Activated T-cell treated with anti-CD3 and anti-CD28 coated beads, Interleukin-2, amount 50 U/mL, for 24 hours (primary cell): ENCODE measurements around the gene MBD1.
"Not testable (repeated sequence)": the region's sequence is repeated elsewhere in the genome, so short reads cannot be mapped to it uniquely, and the experiment has no call there.

ENCODE experiments used
- DNase-seq: peaks from one replicate; pipeline ENCODE4 v3.0.0-alpha.2; 2020
- H3K27ac Mint-ChIP-seq: 2 replicates; pipeline ENCODE4 v1.8.0; 2020; ENCODE audit warnings: mild to moderate bottlenecking, mixed read lengths
- H3K27me3 Mint-ChIP-seq: 2 replicates; pipeline ENCODE4 v1.8.0; 2020; ENCODE audit warnings: mixed read lengths
- H3K36me3 Mint-ChIP-seq: 2 replicates; pipeline ENCODE4 v1.8.0; 2020; ENCODE audit warnings: low read depth, mixed read lengths
- H3K4me1 Mint-ChIP-seq: 2 replicates; pipeline ENCODE4 v1.8.0; 2020; ENCODE audit warnings: low read depth, mixed read lengths
- H3K4me3 Mint-ChIP-seq: 2 replicates; pipeline ENCODE4 v1.8.0; 2020; ENCODE audit warnings: mild to moderate bottlenecking, moderate library complexity, mixed read lengths
- H3K9me3 Mint-ChIP-seq: 2 replicates; pipeline ENCODE4 v1.8.0; 2020; ENCODE audit warnings: mixed read lengths

The MBD1 gene

GRCh38 chr18:50306944-50307343 lies 25.6 kb upstream of the MBD1 start:
- peaks cover 23% of the 10 kb centered on the region for H3K27me3 Mint-ChIP-seq
- H3K9me3 Mint-ChIP-seq, result peaks cover 4% of the 10 kb centered on the region
- H3K4me3 Mint-ChIP-seq, result peak overlapping the region; percentile 83
- no peak overlapping the region for H3K27ac Mint-ChIP-seq
- H3K36me3 Mint-ChIP-seq, result no peaks in the 10 kb centered on the region
- peaks cover 20% of the 10 kb centered on the region for H3K4me1 Mint-ChIP-seq
- no peak for DNase-seq

GRCh38 chr18:50301074-50301473 lies 19.8 kb upstream of the MBD1 start:
- Mint-ChIP-seq H3K4me3 (no peak overlapping the region), H3K4me1 (peaks cover 5% of the 10 kb centered on the region), H3K9me3 (peaks cover 4% of the 10 kb centered on the region), H3K27me3 (peaks cover 46% of the 10 kb centered on the region), H3K36me3 (no peaks in the 10 kb centered on the region), H3K27ac (no peak overlapping the region)
- DNase-seq, result no peak

GRCh38 chr18:50299626-50300388 lies 18.5 kb upstream of the MBD1 start:
- H3K27me3 Mint-ChIP-seq, result peaks cover 42% of the 10 kb centered on the region
- peaks cover 5% of the 10 kb centered on the region for H3K4me1 Mint-ChIP-seq
- H3K9me3 Mint-ChIP-seq, result no peaks in the 10 kb centered on the region
- no peaks in the 10 kb centered on the region for H3K36me3 Mint-ChIP-seq
- no peak for DNase-seq
- no peak overlapping the region for H3K4me3 Mint-ChIP-seq
- no peak overlapping the region for H3K27ac Mint-ChIP-seq

GRCh38 chr18:50298443-50299284 lies 17.3 kb upstream of the MBD1 start:
- Mint-ChIP-seq H3K27me3 (peaks cover 36% of the 10 kb centered on the region), H3K4me1 (peaks cover 5% of the 10 kb centered on the region), H3K36me3 (no peaks in the 10 kb centered on the region), H3K27ac (no peak overlapping the region), H3K4me3 (peak overlapping the region; percentile 73), H3K9me3 (no peaks in the 10 kb centered on the region)
- peak; percentile 29 for DNase-seq

- H3K4me3 Mint-ChIP-seq, result peak overlapping the region; percentile 73
- H3K9me3 Mint-ChIP-seq, result no peaks in the 10 kb centered on the region
- peaks cover 5% of the 10 kb centered on the region for H3K4me1 Mint-ChIP-seq
- peaks cover 29% of the 10 kb centered on the region for H3K27me3 Mint-ChIP-seq
- no peaks in the 10 kb centered on the region for H3K36me3 Mint-ChIP-seq
- peak; percentile 77 for DNase-seq
- H3K27ac Mint-ChIP-seq, result no peak overlapping the region
Measured at GRCh38 chr18:50297621-50298442, 16.5 kb upstream of the MBD1 start.

- Mint-ChIP-seq H3K4me3 (no peak overlapping the region), H3K27me3 (peaks cover 2% of the 10 kb centered on the region), H3K4me1 (peaks cover 10% of the 10 kb centered on the region), H3K27ac (no peak overlapping the region), H3K9me3 (no peaks in the 10 kb centered on the region), H3K36me3 (peaks cover under 1% of the 10 kb centered on the region)
- no peak for DNase-seq
Measured at GRCh38 chr18:50293039-50293438, 11.7 kb upstream of the MBD1 start.

- H3K36me3 Mint-ChIP-seq, result peaks cover 37% of the 10 kb centered on the region
- no peaks in the 10 kb centered on the region for H3K27me3 Mint-ChIP-seq
- DNase-seq, result no peak
- peak overlapping the region; percentile 53 for H3K4me3 Mint-ChIP-seq
- peaks cover 25% of the 10 kb centered on the region for H3K4me1 Mint-ChIP-seq
- H3K9me3 Mint-ChIP-seq, result no peaks in the 10 kb centered on the region
- H3K27ac Mint-ChIP-seq, result peak overlapping the region; percentile 69
Measured at GRCh38 chr18:50289108-50289443, 7.8 kb upstream of the MBD1 start.

GRCh38 chr18:50288348-50289107 lies 7.2 kb upstream of the MBD1 start:
- not testable (repeated sequence) for H3K27me3 Mint-ChIP-seq, DNase-seq, H3K9me3 Mint-ChIP-seq
- Mint-ChIP-seq H3K27ac (peak overlapping the region; percentile 97), H3K4me3 (peak overlapping the region; percentile 97), H3K4me1 (peaks cover 31% of the 10 kb centered on the region), H3K36me3 (peaks cover 42% of the 10 kb centered on the region)

- Mint-ChIP-seq H3K27ac (peak within 1 kb of the TSS; percentile 97), H3K9me3 (no peaks in the 10 kb centered on the region), H3K36me3 (peaks cover 50% of the 10 kb centered on the region), H3K27me3 (no peaks in the 10 kb centered on the region), H3K4me3 (peak within 1 kb of the TSS; percentile 97), H3K4me1 (peaks cover 35% of the 10 kb centered on the region)
- peak; percentile 96 for DNase-seq
Measured at GRCh38 chr18:50287441-50288347, 6.4 kb upstream of the MBD1 start, which contains the start of gene CXXC1. TSS of gene CXXC1 (minus strand) at chr18:50287692. CDS start at chr18:50287589, 103 bp downstream.

GRCh38 chr18:50287028-50287440 lies 5.7 kb upstream of the MBD1 start:
- H3K36me3 Mint-ChIP-seq, result peaks cover 57% of the 10 kb centered on the region

GRCh38 chr18:50286391-50287027 lies 5.2 kb upstream of the MBD1 start:
- Mint-ChIP-seq H3K4me1 (peaks cover 42% of the 10 kb centered on the region), H3K36me3 (peaks cover 62% of the 10 kb centered on the region), H3K27ac (peak overlapping the region; percentile 97), H3K27me3 (no peaks in the 10 kb centered on the region), H3K9me3 (no peaks in the 10 kb centered on the region), H3K4me3 (peak overlapping the region; percentile 97)
- no peak for DNase-seq

More at GRCh38 chr18:50287028-50287440, 5.7 kb upstream of the MBD1 start:
- Mint-ChIP-seq H3K27me3 (no peaks in the 10 kb centered on the region), H3K9me3 (no peaks in the 10 kb centered on the region), H3K4me3 (peak overlapping the region; percentile 97), H3K4me1 (peaks cover 41% of the 10 kb centered on the region), H3K27ac (peak overlapping the region; percentile 97)
- no peak for DNase-seq

- Mint-ChIP-seq H3K9me3 (no peaks in the 10 kb centered on the region), H3K4me3 (peak overlapping the region; percentile 97), H3K27ac (peak overlapping the region; percentile 97), H3K36me3 (peaks cover 68% of the 10 kb centered on the region), H3K4me1 (peaks cover 42% of the 10 kb centered on the region), H3K27me3 (no peaks in the 10 kb centered on the region)
- DNase-seq, result no peak
Measured at GRCh38 chr18:50285631-50286321, 4.5 kb upstream of the MBD1 start.
